Activated T-helper 17 cell treated with anti-CD3 and anti-CD28 coated beads, Interleukin-2, amount 50 U/mL, for 72 hours (primary cell): ENCODE measurements around the gene NCOA3. TPM values are rescaled to one million over a fixed set of nuclear protein-coding genes. Genes with fewer than 3 reads are reported as not detected.

ENCODE experiments used
- ATAC-seq: fragments of 150-1000 bp; cut with Tn5 transposase; replicated peaks from 2 replicates; pipeline ENCODE4 v1.10.0; 2021; ENCODE audit warnings: mild to moderate bottlenecking, moderate library complexity
- H3K27ac Mint-ChIP-seq: one replicate; pipeline ENCODE4 v1.8.0; 2022; ENCODE audit warnings: mixed read lengths
- H3K27me3 Mint-ChIP-seq: one replicate; pipeline ENCODE4 v1.8.0; 2022; ENCODE audit warnings: mixed read lengths
- H3K36me3 Mint-ChIP-seq: one replicate; pipeline ENCODE4 v1.8.0; 2022; ENCODE audit warnings: low read depth, mild to moderate bottlenecking, mixed read lengths
- H3K4me1 Mint-ChIP-seq: one replicate; pipeline ENCODE4 v1.8.0; 2022; ENCODE audit warnings: mixed read lengths
- H3K4me3 Mint-ChIP-seq: one replicate; pipeline ENCODE4 v1.8.0; 2022; ENCODE audit warnings: mild to moderate bottlenecking, mixed read lengths
- H3K9me3 Mint-ChIP-seq: one replicate; pipeline ENCODE4 v1.8.0; 2022; ENCODE audit warnings: mixed read lengths
- total RNA-seq, 2 donors: library from RNA; stranded (reverse); gene quantifications; one replicate each; pipeline ENCODE4 v1.2.3, GENCODE V29; 2022

NCOA3 gene
- total RNA-seq, 2 donors from 2014 or later = 55.4 to 64.2 TPM

- H3K9me3 Mint-ChIP-seq = no peaks in the 10 kb centered on the region
- H3K27me3 Mint-ChIP-seq = no peaks in the 10 kb centered on the region
- H3K27ac Mint-ChIP-seq = no peak overlapping the region
Measured at GRCh38 chr20:47663354-47664067, 161.8 kb downstream of the NCOA3 start.

GRCh38 chr20:47664068-47664437, 162.4 kb downstream of the NCOA3 start:
- ATAC-seq = peak; percentile 9
- Mint-ChIP-seq H3K4me3 (no peak overlapping the region), H3K27me3 (no peaks in the 10 kb centered on the region), H3K9me3 (no peaks in the 10 kb centered on the region), H3K4me1 (peaks cover 4% of the 10 kb centered on the region), H3K36me3 (peaks cover 17% of the 10 kb centered on the region), H3K27ac (no peak overlapping the region)

More at GRCh38 chr20:47663354-47664067, 161.8 kb downstream of the NCOA3 start:
- ATAC-seq = peak; percentile 71
- Mint-ChIP-seq H3K4me3 (no peak overlapping the region), H3K4me1 (no peaks in the 10 kb centered on the region), H3K36me3 (peaks cover 19% of the 10 kb centered on the region)

GRCh38 chr20:47664744-47665143, 163.1 kb downstream of the NCOA3 start:
- peak overlapping the region; percentile 62 for H3K27ac Mint-ChIP-seq
- no peaks in the 10 kb centered on the region for H3K27me3 Mint-ChIP-seq
- ATAC-seq = no peak
- no peaks in the 10 kb centered on the region for H3K9me3 Mint-ChIP-seq
- H3K4me3 Mint-ChIP-seq = no peak overlapping the region
- peaks cover 13% of the 10 kb centered on the region for H3K36me3 Mint-ChIP-seq
- H3K4me1 Mint-ChIP-seq = peaks cover 5% of the 10 kb centered on the region

- Mint-ChIP-seq H3K27me3 (no peaks in the 10 kb centered on the region), H3K27ac (no peak overlapping the region), H3K4me1 (peaks cover 5% of the 10 kb centered on the region), H3K4me3 (no peak overlapping the region), H3K9me3 (no peaks in the 10 kb centered on the region), H3K36me3 (peaks cover 13% of the 10 kb centered on the region)
- no peak for ATAC-seq
Measured at GRCh38 chr20:47665221-47665991, 163.7 kb downstream of the NCOA3 start.

GRCh38 chr20:47666304-47666703, 164.6 kb downstream of the NCOA3 start:
- Mint-ChIP-seq H3K9me3 (no peaks in the 10 kb centered on the region), H3K27me3 (no peaks in the 10 kb centered on the region), H3K4me1 (peaks cover 5% of the 10 kb centered on the region), H3K4me3 (no peak overlapping the region), H3K27ac (peak overlapping the region; percentile 7), H3K36me3 (peaks cover 5% of the 10 kb centered on the region)
- no peak for ATAC-seq

- ATAC-seq = no peak
- Mint-ChIP-seq H3K9me3 (no peaks in the 10 kb centered on the region), H3K27me3 (no peaks in the 10 kb centered on the region), H3K4me3 (no peak overlapping the region), H3K36me3 (no peaks in the 10 kb centered on the region), H3K27ac (peak overlapping the region; percentile 7), H3K4me1 (peaks cover 5% of the 10 kb centered on the region)
Measured at GRCh38 chr20:47667086-47667485, 165.4 kb downstream of the NCOA3 start.

GRCh38 chr20:47667531-47668312, 166.0 kb downstream of the NCOA3 start:
- H3K4me1 Mint-ChIP-seq = peaks cover 5% of the 10 kb centered on the region
- no peak overlapping the region for H3K4me3 Mint-ChIP-seq
- H3K27me3 Mint-ChIP-seq = no peaks in the 10 kb centered on the region
- H3K9me3 Mint-ChIP-seq = no peaks in the 10 kb centered on the region
- no peaks in the 10 kb centered on the region for H3K36me3 Mint-ChIP-seq
- no peak for ATAC-seq
- no peak overlapping the region for H3K27ac Mint-ChIP-seq

GRCh38 chr20:47668313-47669151, 166.8 kb downstream of the NCOA3 start:
- no peak for ATAC-seq
- H3K27ac Mint-ChIP-seq = peak overlapping the region; percentile 74
- no peaks in the 10 kb centered on the region for H3K9me3 Mint-ChIP-seq
- H3K4me1 Mint-ChIP-seq = peaks cover 5% of the 10 kb centered on the region
- H3K27me3 Mint-ChIP-seq = no peaks in the 10 kb centered on the region
- H3K36me3 Mint-ChIP-seq = no peaks in the 10 kb centered on the region
- no peak overlapping the region for H3K4me3 Mint-ChIP-seq

GRCh38 chr20:47669152-47669425, 167.4 kb downstream of the NCOA3 start:
- Mint-ChIP-seq H3K4me3 (no peak overlapping the region), H3K36me3 (no peaks in the 10 kb centered on the region), H3K27ac (peak overlapping the region; percentile 74), H3K4me1 (peaks cover 5% of the 10 kb centered on the region), H3K9me3 (no peaks in the 10 kb centered on the region), H3K27me3 (no peaks in the 10 kb centered on the region)
- ATAC-seq = no peak

- Mint-ChIP-seq H3K36me3 (no peaks in the 10 kb centered on the region), H3K27me3 (no peaks in the 10 kb centered on the region), H3K4me1 (peaks cover 5% of the 10 kb centered on the region), H3K4me3 (no peak overlapping the region), H3K27ac (no peak overlapping the region), H3K9me3 (no peaks in the 10 kb centered on the region)
- ATAC-seq = no peak
Measured at GRCh38 chr20:47669489-47669888, 167.8 kb downstream of the NCOA3 start.

- H3K36me3 Mint-ChIP-seq = no peaks in the 10 kb centered on the region
- no peak overlapping the region for H3K27ac Mint-ChIP-seq
- ATAC-seq = no peak
- no peaks in the 10 kb centered on the region for H3K9me3 Mint-ChIP-seq
- H3K4me3 Mint-ChIP-seq = no peak overlapping the region
- H3K4me1 Mint-ChIP-seq = peaks cover 5% of the 10 kb centered on the region
- no peaks in the 10 kb centered on the region for H3K27me3 Mint-ChIP-seq
Measured at GRCh38 chr20:47669927-47670890, 168.5 kb downstream of the NCOA3 start.

GRCh38 chr20:47670913-47671312, 169.2 kb downstream of the NCOA3 start:
- Mint-ChIP-seq H3K27me3 (no peaks in the 10 kb centered on the region), H3K4me1 (peaks cover 5% of the 10 kb centered on the region), H3K4me3 (no peak overlapping the region), H3K9me3 (no peaks in the 10 kb centered on the region), H3K27ac (no peak overlapping the region), H3K36me3 (no peaks in the 10 kb centered on the region)
- ATAC-seq = no peak

- Mint-ChIP-seq H3K27ac (peak overlapping the region; percentile 73), H3K36me3 (no peaks in the 10 kb centered on the region), H3K4me3 (no peak overlapping the region), H3K9me3 (no peaks in the 10 kb centered on the region), H3K4me1 (peaks cover 5% of the 10 kb centered on the region), H3K27me3 (no peaks in the 10 kb centered on the region)
- ATAC-seq = no peak
Measured at GRCh38 chr20:47672166-47672565, 170.5 kb downstream of the NCOA3 start.
